A204.1 (cell line): ENCODE results near the gene DNAJC6.

Experiments
- FAIRE-seq: peaks from 2 replicates; lab custom pipeline; 2012; peaks lifted over from hg19 to GRCh38; lab: Jason Lieb, UNC

DNAJC6 gene

GRCh38 chr1:65407877-65408276, 98.5 kb downstream of the DNAJC6 start:
- FAIRE-seq, result no peak

GRCh38 chr1:65409314-65409713, 100.0 kb downstream of the DNAJC6 start:
- no peak for FAIRE-seq

GRCh38 chr1:65409816-65410326, 100.5 kb downstream of the DNAJC6 start:
- FAIRE-seq, result no peak

- no peak for FAIRE-seq
Measured at GRCh38 chr1:65412256-65412983, 103.1 kb downstream of the DNAJC6 start.

GRCh38 chr1:65412984-65413375, 103.6 kb downstream of the DNAJC6 start:
- FAIRE-seq, result no peak

- FAIRE-seq, result no peak
Measured at GRCh38 chr1:65414538-65414937, 105.2 kb downstream of the DNAJC6 start.

GRCh38 chr1:65416767-65417166, 107.4 kb downstream of the DNAJC6 start:
- no peak for FAIRE-seq

- no peak for FAIRE-seq
Measured at GRCh38 chr1:65417729-65418128, 108.4 kb downstream of the DNAJC6 start.

- no peak for FAIRE-seq
Measured at GRCh38 chr1:65418522-65419185, 109.3 kb downstream of the DNAJC6 start.

- peak; percentile 52 for FAIRE-seq
Measured at GRCh38 chr1:65419681-65420589, 110.6 kb downstream of the DNAJC6 start.

GRCh38 chr1:65420590-65421350, 111.4 kb downstream of the DNAJC6 start, which contains the start of the genes LEPR and LEPROT:
TSS of gene LEPR (plus strand) at chr1:65420668. CDS start at chr1:65565566, 144,898 bp downstream.
TSS of gene LEPROT (plus strand) at chr1:65420668. CDS start at chr1:65420725, 57 bp downstream.
- no peak for FAIRE-seq

- no peak for FAIRE-seq
Measured at GRCh38 chr1:65421351-65422025, 112.1 kb downstream of the DNAJC6 start.

GRCh38 chr1:65422241-65423203, 113.2 kb downstream of the DNAJC6 start:
- no peak for FAIRE-seq

GRCh38 chr1:65423884-65424572, 114.7 kb downstream of the DNAJC6 start:
- no peak for FAIRE-seq

GRCh38 chr1:65424573-65424889, 115.2 kb downstream of the DNAJC6 start:
- no peak for FAIRE-seq

- no peak for FAIRE-seq
Measured at GRCh38 chr1:65425006-65425405, 115.7 kb downstream of the DNAJC6 start.

- no peak for FAIRE-seq
Measured at GRCh38 chr1:65425697-65426096, 116.4 kb downstream of the DNAJC6 start.

- FAIRE-seq, result no peak
Measured at GRCh38 chr1:65429078-65429477, 119.7 kb downstream of the DNAJC6 start.

GRCh38 chr1:65429806-65430205, 120.5 kb downstream of the DNAJC6 start:
- no peak for FAIRE-seq
